NCI-H1694 treated with DMSO at 0.1 percent for 48 hours (cell line): ENCODE data around the gene AP3B1.
"Not testable (repeated sequence)": the region's sequence is repeated elsewhere in the genome, so short reads cannot be mapped to it uniquely, and the experiment has no call there.

ENCODE experiments used
- DNase-seq: peaks from one replicate; lab custom pipeline; 2025; lab: John Stamatoyannopoulos, UW

The AP3B1 gene

GRCh38 chr5:78243091-78243490, 51.4 kb downstream of the AP3B1 start:
- DNase-seq, result no peak

- no peak for DNase-seq
These were observed 52.5 kb downstream of the AP3B1 start for GRCh38 chr5:78242001-78242400.

GRCh38 chr5:78237911-78238310, 56.6 kb downstream of the AP3B1 start:
- no peak for DNase-seq

- DNase-seq, result no peak
These were observed 58.5 kb downstream of the AP3B1 start for GRCh38 chr5:78236046-78236445.

GRCh38 chr5:78235289-78235688, 59.2 kb downstream of the AP3B1 start:
- no peak for DNase-seq

GRCh38 chr5:78234804-78235203, 59.7 kb downstream of the AP3B1 start:
- DNase-seq, result no peak

- DNase-seq, result no peak
These were observed 62.3 kb downstream of the AP3B1 start for GRCh38 chr5:78232163-78232562.

GRCh38 chr5:78224358-78224757, 70.1 kb downstream of the AP3B1 start:
- DNase-seq, result no peak

GRCh38 chr5:78221964-78222451, 72.5 kb downstream of the AP3B1 start:
- DNase-seq, result no peak

- DNase-seq, result no peak
These were observed 73.0 kb downstream of the AP3B1 start for GRCh38 chr5:78221467-78221866.

GRCh38 chr5:78215972-78216371, 78.5 kb downstream of the AP3B1 start:
- no peak for DNase-seq

- DNase-seq, result no peak
These were observed 78.9 kb downstream of the AP3B1 start for GRCh38 chr5:78215565-78215964.

- no peak for DNase-seq
These were observed 80.7 kb downstream of the AP3B1 start for GRCh38 chr5:78213799-78214198.

GRCh38 chr5:78211052-78211451, 83.4 kb downstream of the AP3B1 start:
- no peak for DNase-seq

- no peak for DNase-seq
These were observed 90.3 kb downstream of the AP3B1 start for GRCh38 chr5:78204241-78204640.

GRCh38 chr5:78203815-78204214, 90.7 kb downstream of the AP3B1 start:
- no peak for DNase-seq

GRCh38 chr5:78190402-78190801, 104.1 kb downstream of the AP3B1 start:
- DNase-seq, result no peak

- DNase-seq, result not testable (repeated sequence)
These were observed 105.8 kb downstream of the AP3B1 start for GRCh38 chr5:78188681-78189080.

- no peak for DNase-seq
These were observed 107.3 kb downstream of the AP3B1 start for GRCh38 chr5:78187172-78187571.

GRCh38 chr5:78182838-78183237, 111.7 kb downstream of the AP3B1 start:
- DNase-seq, result no peak

GRCh38 chr5:78178356-78178755, 116.1 kb downstream of the AP3B1 start:
- no peak for DNase-seq

- DNase-seq, result not testable (repeated sequence)
These were observed 124.2 kb downstream of the AP3B1 start for GRCh38 chr5:78170335-78170734.

- peak; percentile 35 for DNase-seq
These were observed 132.1 kb downstream of the AP3B1 start for GRCh38 chr5:78162253-78162862.

- no peak for DNase-seq
These were observed 137.5 kb downstream of the AP3B1 start for GRCh38 chr5:78157001-78157400.
